22Rv1 (cell line): ENCODE results near the gene SYNGR3.

ENCODE experiments used
- H3K27ac ChIP-seq: fragments of 450-650 bp; 2 replicates; pipeline ENCODE4 v1.5.1; 2017
- CTCF ChIP-seq: fragments of 450-650 bp; IDR thresholded peaks from 2 replicates; pipeline ENCODE4 v1.5.1; 2017; ENCODE audit warnings: mild to moderate bottlenecking
- ZFX ChIP-seq: fragments of 450-650 bp; IDR thresholded peaks from 2 replicates; pipeline ENCODE4 v1.6.1; 2017; ENCODE audit warnings: antibody characterized with exemption, borderline replicate concordance

Gene SYNGR3

GRCh38 chr16:2003827-2004641 is 14.3 kb downstream of the SYNGR3 start:
- peak overlapping the region; percentile 64 for H3K27ac ChIP-seq
- TF ChIP-seq ZFX (no peak), CTCF (peak; percentile 99)

- TF ChIP-seq CTCF (no peak), ZFX (no peak)
- H3K27ac ChIP-seq: peak overlapping the region; percentile 64
These were observed 15.2 kb downstream of the SYNGR3 start for GRCh38 chr16:2004795-2005517.

DNA sequence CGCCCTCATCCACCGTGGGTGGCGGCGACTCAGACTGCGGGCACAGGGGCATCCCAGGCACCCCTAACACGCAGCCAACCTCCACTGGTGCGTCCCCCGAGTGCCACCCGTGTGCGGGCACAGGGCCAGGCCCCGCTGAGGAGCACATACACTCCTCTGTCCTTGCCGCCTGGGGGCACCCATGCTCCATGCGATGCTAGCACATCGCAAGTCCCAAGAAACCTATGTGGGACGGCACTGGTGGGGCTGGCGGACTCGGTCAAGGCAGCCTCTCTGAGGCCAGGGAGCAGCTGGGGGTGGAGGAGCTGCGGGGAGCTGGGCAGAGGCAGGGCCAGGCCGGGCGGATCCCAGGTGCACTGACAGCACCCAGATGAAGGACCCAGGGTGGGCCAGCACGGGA is 15.9 kb downstream of the SYNGR3 start:
- no peak overlapping the region for H3K27ac ChIP-seq
- TF ChIP-seq CTCF: peak; percentile 6; the same call in 1 of the 2 replicates
- no peak for TF ChIP-seq ZFX

GRCh38 chr16:2006317-2006716 is 16.5 kb downstream of the SYNGR3 start:
- TF ChIP-seq ZFX: no peak
- TF ChIP-seq CTCF: no peak
- H3K27ac ChIP-seq: no peak overlapping the region

DNA sequence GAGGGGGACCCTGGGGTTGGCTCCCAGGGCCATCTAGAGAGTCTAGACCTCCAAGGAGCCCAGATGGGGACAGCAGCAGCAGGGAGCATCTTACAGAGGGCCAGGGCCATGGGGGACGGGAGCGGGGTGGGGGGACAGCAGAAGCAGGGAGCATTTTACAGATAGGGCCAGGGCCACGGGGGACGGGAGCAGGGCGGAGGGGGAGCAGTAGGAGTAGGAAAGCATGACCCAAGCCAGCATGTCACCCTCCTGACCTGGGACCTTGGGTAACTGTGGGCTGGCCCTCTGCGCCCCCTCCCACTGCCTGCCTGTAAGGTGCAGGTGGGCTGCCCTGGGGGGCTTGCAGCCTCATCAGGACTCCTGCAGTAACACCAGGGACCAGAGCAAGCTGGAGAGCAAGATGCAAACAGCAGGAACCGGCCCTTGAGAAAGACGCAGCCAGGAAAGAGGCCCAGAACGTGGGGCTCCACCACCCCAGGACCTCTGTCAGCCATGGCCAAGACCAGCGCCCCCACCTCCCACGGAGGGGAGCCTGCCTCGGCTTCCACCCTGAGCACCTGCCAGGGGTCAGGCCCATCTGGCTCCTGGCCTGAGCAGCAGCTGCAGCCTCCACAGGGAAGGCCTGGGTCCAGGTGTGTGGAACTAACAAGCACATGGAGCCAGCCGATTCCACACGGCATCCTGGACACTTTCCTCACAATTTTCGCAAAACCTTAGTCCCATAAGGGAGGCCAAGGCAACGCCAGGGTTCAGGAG is 17.5 kb downstream of the SYNGR3 start:
- no peak for TF ChIP-seq CTCF
- TF ChIP-seq ZFX: no peak
- H3K27ac ChIP-seq: peak overlapping the region; percentile 86

- H3K27ac ChIP-seq: peak overlapping the region; percentile 86
- TF ChIP-seq ZFX (no peak), CTCF (no peak)
These were observed 18.3 kb downstream of the SYNGR3 start for GRCh38 chr16:2008009-2008526.
